H1 (cell line): ENCODE results near the gene TXNIP. TPM values are rescaled to one million over a fixed set of nuclear protein-coding genes. Genes with fewer than 3 reads are reported as not detected.

Experiments used
- CTCF ChIA-PET: fragments of 300-600 bp; sonication (Branson Sonifier 250); formaldehyde crosslinking; loops from one replicate; lab custom pipeline; 2021; ENCODE audit not compliant: partially characterized antibody; lab: Charles Lee
- POLR2A ChIA-PET: fragments of 300-600 bp; sonication (Branson Sonifier 250); formaldehyde crosslinking; loops from one replicate; lab custom pipeline; 2021; ENCODE audit warnings: inconsistent platforms; ENCODE audit not compliant: partially characterized antibody; lab: Charles Lee
- DNase-seq, 2 experiments: peaks; one replicate each; pipeline versions ENCODE4 v3.0.0 to v3.0.0-alpha.2; 2010 to 2022; ENCODE audit warnings: low spot score in 2 of 2, low read depth in 1 of 2, mixed read lengths in 1 of 2
- FAIRE-seq: peaks from 2 replicates; lab custom pipeline; 2011; peaks lifted over from hg19 to GRCh38; lab: Jason Lieb, UNC
- H2AFZ ChIP-seq: 2 replicates; pipeline ENCODE4 v1.8.1; 2012; ENCODE audit warnings: low read length, inconsistent platforms
- H2AK5ac ChIP-seq: 2 replicates; pipeline ENCODE4 v1.6.1; 2013; ENCODE audit warnings: low read depth, low read length
- H2BK120ac ChIP-seq: replicated peaks from 2 replicates; pipeline ENCODE3; 2013; ENCODE audit warnings: low read depth, low read length, inconsistent platforms
- H2BK12ac ChIP-seq: 2 replicates; pipeline ENCODE4 v1.6.1; 2013; ENCODE audit warnings: low read depth, low read length
- H2BK15ac ChIP-seq: 2 replicates; pipeline ENCODE4 v1.6.1; 2013; ENCODE audit warnings: low read length
- H2BK20ac ChIP-seq: 2 replicates; pipeline ENCODE4 v1.6.1; 2013; ENCODE audit warnings: low read length
- H2BK5ac ChIP-seq: 2 replicates; pipeline ENCODE4 v1.6.1; 2013; ENCODE audit warnings: low read depth, low read length
- H3K14ac ChIP-seq: 2 replicates; pipeline ENCODE4 v1.6.1; 2013; ENCODE audit warnings: inconsistent platforms; ENCODE audit not compliant: insufficient read length
- H3K18ac ChIP-seq: 2 replicates; pipeline ENCODE4 v1.6.1; 2013; ENCODE audit warnings: low read length; ENCODE audit errors: extremely low read depth
- H3K23ac ChIP-seq: 2 replicates; pipeline ENCODE4 v1.6.1; 2013; ENCODE audit warnings: inconsistent platforms; ENCODE audit not compliant: insufficient read length
- H3K23me2 ChIP-seq: 2 replicates; pipeline ENCODE4 v1.6.1; 2013; ENCODE audit warnings: low read depth, low read length
- H3K27ac ChIP-seq: 2 replicates; pipeline ENCODE4 v1.6.1; 2011; ENCODE audit warnings: low read depth, low read length, inconsistent platforms
- H3K27me3 ChIP-seq, 4 experiments: replicated peaks in 1 of 4; 1 replicate in 1 of 4; 2 replicates in 3 of 4; pipeline versions ENCODE4 v1.6.1 to v1.8.1; 2011 to 2013; ENCODE audit warnings: low read length in 3 of 4, mild to moderate bottlenecking in 3 of 4, inconsistent platforms in 2 of 4, mixed read lengths in 2 of 4, moderate library complexity in 1 of 4; ENCODE audit not compliant: control insufficient read depth in 3 of 4, insufficient read depth in 3 of 4; ENCODE audit errors: extremely low read depth in 1 of 4
- H3K36me3 ChIP-seq, 4 experiments: 2 replicates each; pipeline versions ENCODE4 v1.6.1 to v1.8.1; 2011 to 2013; ENCODE audit warnings: mild to moderate bottlenecking in 4 of 4, low read length in 3 of 4, moderate library complexity in 2 of 4, control low read depth in 1 of 4, inconsistent platforms in 1 of 4; ENCODE audit not compliant: insufficient read depth in 4 of 4, control insufficient read depth in 2 of 4
- H3K4ac ChIP-seq: replicated peaks from 2 replicates; pipeline ENCODE3; 2013; ENCODE audit warnings: low read length, low read depth, mixed read lengths, inconsistent platforms; ENCODE audit not compliant: insufficient read length
- H3K4me1 ChIP-seq, 4 experiments: replicated peaks in 1 of 4; 1 replicate in 1 of 4; 2 replicates in 3 of 4; pipeline versions ENCODE4 v1.6.1 to v1.8.1; 2011 to 2013; ENCODE audit warnings: low read length in 3 of 4, inconsistent platforms in 2 of 4, mixed read lengths in 1 of 4; ENCODE audit not compliant: insufficient read depth in 4 of 4, control insufficient read depth in 3 of 4
- H3K4me2 ChIP-seq, 2 experiments: 2 replicates each; pipeline versions ENCODE4 v1.6.1 to v1.8.1; 2011 to 2013; ENCODE audit warnings: low read depth in 2 of 2, low read length in 2 of 2, control low read depth in 1 of 2, inconsistent platforms in 1 of 2, mild to moderate bottlenecking in 1 of 2; ENCODE audit not compliant: insufficient read depth in 1 of 2
- H3K4me3 ChIP-seq, 4 experiments: fragments of 200-600, 300-600 bp in 1 of 4; sonication (generic), shearing (Covaris generic), sonication (Bioruptor Twin) in 1 of 4; 2 replicates each; pipeline versions ENCODE4 v1.5.1 to v1.8.1; 2011 to 2016; ENCODE audit warnings: low read length in 4 of 4, low read depth in 3 of 4, control low read depth in 2 of 4, inconsistent platforms in 2 of 4, mild to moderate bottlenecking in 2 of 4, mixed read lengths in 1 of 4, moderate library complexity in 1 of 4; ENCODE audit not compliant: insufficient read depth in 2 of 4; ENCODE audit errors: extremely low read depth in 1 of 4
- H3K56ac ChIP-seq: replicated peaks from 2 replicates; pipeline ENCODE3; 2013; ENCODE audit warnings: low read depth, mild to moderate bottlenecking, mixed read lengths, low read length, inconsistent platforms; ENCODE audit not compliant: insufficient read length
- H3K79me1 ChIP-seq: 2 replicates; pipeline ENCODE4 v1.6.1; 2013; ENCODE audit warnings: low read depth, low read length, control low read depth
- H3K79me2 ChIP-seq, 2 experiments: 2 replicates each; pipeline versions ENCODE4 v1.6.1 to v1.8.1; 2012 to 2013; ENCODE audit warnings: low read length in 2 of 2, mild to moderate bottlenecking in 2 of 2, inconsistent platforms in 1 of 2; ENCODE audit not compliant: insufficient read depth in 2 of 2, control insufficient read depth in 1 of 2
- H3K9ac ChIP-seq, 4 experiments: replicated peaks in 1 of 4; 1 replicate in 1 of 4; 2 replicates in 3 of 4; pipeline versions ENCODE4 v1.6.1 to v1.8.1; 2011 to 2013; ENCODE audit warnings: low read depth in 3 of 4, low read length in 3 of 4, control low read depth in 2 of 4, mild to moderate bottlenecking in 2 of 4, moderate library complexity in 2 of 4, inconsistent platforms in 1 of 4; ENCODE audit errors: extremely low read depth in 1 of 4
- H3K9me3 ChIP-seq, 2 experiments: 2 replicates each; pipeline versions ENCODE4 v1.6.1 to v1.8.1; 2012 to 2013; ENCODE audit warnings: mild to moderate bottlenecking in 2 of 2, moderate library complexity in 2 of 2, control low read depth in 1 of 2, inconsistent platforms in 1 of 2, low read depth in 1 of 2, low read length in 1 of 2, mixed read lengths in 1 of 2; ENCODE audit not compliant: insufficient read depth in 2 of 2
- H4K20me1 ChIP-seq, 2 experiments: replicated peaks in 1 of 2; 2 replicates each; pipeline versions ENCODE3 to v1.8.1; 2011 to 2013; ENCODE audit warnings: inconsistent platforms in 2 of 2, low read length in 2 of 2, mild to moderate bottlenecking in 1 of 2; ENCODE audit not compliant: insufficient read depth in 2 of 2, control insufficient read depth in 1 of 2
- H4K5ac ChIP-seq: 2 replicates; pipeline ENCODE4 v1.6.1; 2013; ENCODE audit warnings: low read length, low read depth, mixed read lengths, inconsistent platforms; ENCODE audit not compliant: insufficient read length
- H4K8ac ChIP-seq: 2 replicates; pipeline ENCODE4 v1.8.0; 2013; ENCODE audit warnings: mild to moderate bottlenecking, moderate library complexity, low read length, inconsistent platforms; ENCODE audit not compliant: insufficient read depth; ENCODE audit errors: extremely low read depth
- H4K91ac ChIP-seq: replicated peaks from 2 replicates; pipeline ENCODE3; 2013; ENCODE audit warnings: low read length, mixed read lengths, inconsistent platforms; ENCODE audit not compliant: insufficient read length
- BACH1 ChIP-seq: IDR thresholded peaks from 2 replicates; pipeline ENCODE4 v1.6.1; 2012; ENCODE audit warnings: low read length, improper control_type of control experiment
- BCL11A ChIP-seq, 2 experiments: IDR thresholded peaks; one replicate each; pipeline ENCODE4 v1.6.1; 2011; ENCODE audit warnings: low read depth in 2 of 2, low read length in 2 of 2, mild to moderate bottlenecking in 2 of 2
- BRCA1 ChIP-seq: IDR thresholded peaks from 2 replicates; pipeline ENCODE4 v1.6.1; 2012; ENCODE audit warnings: low read depth, low read length, improper control_type of control experiment
- CBX5 ChIP-seq: fragments of 300-800, 300-1000 bp; sonication (generic); IDR thresholded peaks from 2 replicates; pipeline ENCODE4 v1.7.1; 2016; ENCODE audit warnings: antibody characterized with exemption, low read length, low read depth
- CHD1 ChIP-seq: IDR thresholded peaks from 2 replicates; pipeline ENCODE4 v1.6.1; 2012; ENCODE audit warnings: low read depth, low read length, improper control_type of control experiment
- CREB1 ChIP-seq: IDR thresholded peaks from 2 replicates; pipeline ENCODE4 v1.6.1; 2012; ENCODE audit warnings: inconsistent platforms
- FOSL1 ChIP-seq: IDR thresholded peaks from 2 replicates; pipeline ENCODE4 v1.6.1; 2011; ENCODE audit warnings: mild to moderate bottlenecking, low read depth, low read length, moderate library complexity; ENCODE audit not compliant: insufficient read depth
- PHF8 ChIP-seq: fragments of 200-600 bp; sonication (generic); conservative IDR thresholded peaks from 2 replicates; pipeline ENCODE4 v1.7.1; 2012; ENCODE audit warnings: low read depth, mild to moderate bottlenecking, inconsistent platforms, low read length, moderate library complexity
- RAD21 ChIP-seq, 2 experiments: IDR thresholded peaks in 1 of 2; conservative IDR thresholded peaks in 1 of 2; 2 replicates each; pipeline ENCODE4 v1.6.1; 2011; ENCODE audit warnings: low read depth in 2 of 2, low read length in 2 of 2, improper control_type of control experiment in 1 of 2, inconsistent platforms in 1 of 2, mild to moderate bottlenecking in 1 of 2, moderate library complexity in 1 of 2
- RFX5 ChIP-seq: IDR thresholded peaks from 2 replicates; pipeline ENCODE4 v1.6.1; 2011; ENCODE audit warnings: low read depth, low read length, improper control_type of control experiment, borderline replicate concordance
- SP4 ChIP-seq: IDR thresholded peaks from 2 replicates; pipeline ENCODE4 v1.6.1; 2012; ENCODE audit warnings: low read length, inconsistent platforms
- SRF ChIP-seq: IDR thresholded peaks from 2 replicates; pipeline ENCODE4 v1.6.1; 2011; ENCODE audit warnings: mild to moderate bottlenecking, low read depth, low read length, moderate library complexity
- WGBS, 2 experiments: shearing (Covaris generic) in 1 of 2; methylation state at CpG; one replicate each; pipeline versions ENCODE4 v1.1.6 to v1.1.7; 2013 to 2015; ENCODE audit warnings: low lambda C conversion rate in 2 of 2, mixed read lengths in 2 of 2, inconsistent platforms in 1 of 2, low coverage in 1 of 2, missing lambda C conversion rate in 1 of 2; ENCODE audit not compliant: insufficient replicate concordance in 2 of 2, insufficient coverage in 1 of 2, insufficient read length in 1 of 2; ENCODE audit errors: extremely low coverage in 1 of 2, missing lambda C conversion rate in 1 of 2; 5-methylcytosine and 5-hydroxymethylcytosine counted together
- polyA plus RNA-seq, 7 experiments: library from polyadenylated mRNA; depleted of rRNA in 3 of 7; stranded (reverse) in 5 of 7; unstranded in 2 of 7; fragments of >200 nt in 5 of 7; fragments of 200-250 nt in 2 of 7; gene quantifications; 1 replicate in 5 of 7; 2 replicates in 1 of 7; 4 replicates in 1 of 7; pipeline versions ENCODE4 v1.2.1 to v1.2.3, GENCODE V29; 2011 to 2013; ENCODE audit warnings: missing spikeins in 2 of 7, mixed read lengths in 2 of 7
- total RNA-seq: library from RNA; stranded (reverse); fragmentation: NEBNext Ultra II Directional; extraction: Animal tissue kit (Norgen Biotek cat#: 25700); gene quantifications from 2 replicates; pipeline ENCODE4 v1.2.1, GENCODE V29; 2021
- TF ChIP-seq, protein P1 (sequence below): IDR thresholded peaks from 2 replicates; pipeline ENCODE4 v1.6.1; 2012; ENCODE audit warnings: inconsistent platforms

TXNIP gene
- total and polyA plus RNA-seq, 2 of the 8 experiments (the other 6 are each of a cell fraction or from before 2014, with no cell fraction given) = 12.3 to 56.8 TPM

- H2BK20ac ChIP-seq = 0 out of 2 replicates have a peak overlapping the region, but pooled peaks have one; percentile 4
- H4K5ac ChIP-seq = no peak overlapping the region
- no peak overlapping the region for H3K23ac ChIP-seq
- DNase-seq (no peak), FAIRE-seq (no peak)
- H2BK5ac ChIP-seq = no peak overlapping the region
- H3K4me1 ChIP-seq = peaks cover 6 to 23% (median 15%) of the 10 kb centered on the region in 4 experiments; a peak in 6 of 7 replicates
- peak overlapping the region; percentile 7 for H2BK120ac ChIP-seq
- 0 out of 2 replicates have a peak overlapping the region, but pooled peaks have one; percentile 18 for H2AK5ac ChIP-seq
- no peak overlapping the region for H3K9ac ChIP-seq
- CTCF ChIA-PET = interaction anchor here (0.7 to 8.7 kb wide), 10 partner anchors 11 to 94 kb away, joined by 3 to 152 read pairs (median 37); partner anchors contain the start of genes ANKRD34A, POLR3GL and TXNIP
- 91% methylated on average over 1 of the region's 1 CpG; no CpG with 5 or more reads in 1 of the 2 experiments for WGBS, 2 experiments
- H3K27ac ChIP-seq = no peak overlapping the region
- H4K20me1 ChIP-seq = no peaks in the 10 kb centered on the region
- POLR2A ChIA-PET = interaction anchor here (1.4 to 13.7 kb wide), 6 partner anchors 13 to 72 kb away, joined by 3 to 218 read pairs (median 22); partner anchors contain the start of genes ANKRD34A, POLR3GL and TXNIP
- H3K18ac ChIP-seq = no peak overlapping the region
- no peaks in the 10 kb centered on the region for H3K27me3 ChIP-seq
- no peaks in the 10 kb centered on the region for H3K79me2 ChIP-seq
- no peak overlapping the region for H2AFZ ChIP-seq
- H3K4me2 ChIP-seq = no peak overlapping the region; a peak in 1 of 4 replicates
- no peak overlapping the region for H3K4me3 ChIP-seq
- H4K91ac ChIP-seq = peak overlapping the region; percentile 1
- H3K9me3 ChIP-seq = no peaks in the 10 kb centered on the region
- H2BK15ac ChIP-seq = peak overlapping the region; percentile 51; the same call in 1 of the 2 replicates
- H2BK12ac ChIP-seq = peak overlapping the region; percentile 3; the same call in 1 of the 2 replicates
- H3K36me3 ChIP-seq = no peaks in the 10 kb centered on the region
- H3K14ac ChIP-seq = no peak overlapping the region
- H3K79me1 ChIP-seq = no peaks in the 10 kb centered on the region
- H3K4ac ChIP-seq = no peak overlapping the region
- no peak overlapping the region for H4K8ac ChIP-seq
- H3K23me2 ChIP-seq = peaks cover 3% of the 10 kb centered on the region; the same call in 1 of the 2 replicates
- H3K56ac ChIP-seq = no peak overlapping the region
- no peak for TF ChIP-seq RAD21 (IDR thresholded peaks at IDR 0.05 in 1 of 2, conservative IDR thresholded peaks at IDR 0.05 in 1 of 2; ENCODE audit: low read depth in 2 of 2, low read length in 2 of 2)
- TF ChIP-seq PHF8 = no peak
- TF ChIP-seq BCL11A (IDR thresholded peaks at IDR 0.05; ENCODE audit: low read depth in 2 of 2, low read length in 2 of 2) = no peak
- no peak for TF ChIP-seq SRF
- no peak for TF ChIP-seq CREB1
- no peak for TF ChIP-seq SP4
- no peak for TF ChIP-seq BRCA1
- TF ChIP-seq CBX5 = no peak
- TF ChIP-seq CHD1 = no peak
- TF ChIP-seq RFX5 = no peak
- no peak for TF ChIP-seq BACH1
- TF ChIP-seq, protein P1, sequence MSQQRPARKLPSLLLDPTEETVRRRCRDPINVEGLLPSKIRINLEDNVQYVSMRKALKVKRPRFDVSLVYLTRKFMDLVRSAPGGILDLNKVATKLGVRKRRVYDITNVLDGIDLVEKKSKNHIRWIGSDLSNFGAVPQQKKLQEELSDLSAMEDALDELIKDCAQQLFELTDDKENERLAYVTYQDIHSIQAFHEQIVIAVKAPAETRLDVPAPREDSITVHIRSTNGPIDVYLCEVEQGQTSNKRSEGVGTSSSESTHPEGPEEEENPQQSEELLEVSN = no peak
- no peak for TF ChIP-seq FOSL1
Observed at GRCh38 chr1:145980457-145980994, 15.9 kb downstream of the TXNIP start.
